Thyroid gland (tissue), 4 donors: ENCODE results near the gene PARPBP.

Source experiments
- CTCF ChIP-seq, 6 experiments: fragments of 200-600 bp in 3 of 6; fragments of 450-650 bp in 3 of 6; sonication (generic) in 3 of 6; IDR thresholded peaks; one replicate each; pipeline ENCODE4 v1.5.1; 2016 to 2019; ENCODE audit warnings: antibody characterized with exemption in 6 of 6, mild to moderate bottlenecking in 2 of 6, inconsistent platforms in 1 of 6, moderate library complexity in 1 of 6
- POLR2A ChIP-seq, 2 donors: fragments of 450-650 bp; IDR thresholded peaks; one replicate each; pipeline ENCODE4 v1.6.1; 2017; ENCODE audit warnings: antibody characterized with exemption in 2 of 2, mild to moderate bottlenecking in 2 of 2, moderate library complexity in 1 of 2

GRCh38 chr12:102093319-102093718 is 26.7 kb upstream of the PARPBP start:
- TF ChIP-seq CTCF (IDR thresholded peaks at IDR 0.05) = no peak
- TF ChIP-seq POLR2A (IDR thresholded peaks at IDR 0.05) = no peak
